RWPE1 (cell line): ENCODE measurements around the gene CCDC167.

Experiments used
- CTCF ChIA-PET: fragments of 350-600 bp; sonication (Branson Sonifier 250); formaldehyde crosslinking; extraction: SDS; loops from one replicate; lab custom pipeline; 2021; lab: Yijun Ruan, JAX
- POLR2A ChIA-PET: fragments of 400-600 bp; formaldehyde crosslinking; extraction: SDS; loops from one replicate; lab custom pipeline; 2020; ENCODE audit warnings: antibody characterized with exemption; ENCODE audit not compliant: low non-redundant PET; lab: Yijun Ruan, JAX
- DNase-seq: peaks from one replicate; pipeline ENCODE4 v3.0.0; 2012; ENCODE audit warnings: low spot score
- H3K27ac ChIP-seq: fragments of 450-650 bp; 2 replicates; pipeline ENCODE4 v1.5.1; 2017
- TF ChIP-seq, protein P1 (sequence below): fragments of 450-650 bp; conservative IDR thresholded peaks from 2 replicates; pipeline ENCODE4 v1.5.1; 2017; ENCODE audit warnings: low read depth, mild to moderate bottlenecking

The CCDC167 gene

DNA sequence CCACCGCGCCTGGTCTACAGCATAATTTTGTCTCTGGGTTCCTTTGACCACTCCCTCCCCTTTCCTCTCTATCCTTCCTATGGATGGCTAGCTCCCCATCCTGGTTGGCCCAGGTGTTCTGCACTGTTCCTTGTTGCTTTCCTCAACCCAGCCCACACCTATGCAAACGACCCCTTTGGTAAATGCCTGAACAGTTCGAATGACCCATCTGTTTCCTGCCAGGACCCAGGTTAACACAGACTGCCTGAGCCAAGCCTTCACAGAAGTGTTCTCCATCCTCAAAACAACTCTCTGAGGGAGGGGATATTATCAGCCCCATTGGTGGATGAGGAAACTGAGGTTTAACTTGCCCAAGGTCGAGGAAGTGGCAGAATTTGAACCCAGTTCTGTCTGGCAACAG lies 44.8 kb upstream of the CCDC167 start:
- ChIA-PET POLR2A (no interaction called here), CTCF (no interaction called here)
- H3K27ac ChIP-seq: no peak overlapping the region
- TF ChIP-seq, protein P1, sequence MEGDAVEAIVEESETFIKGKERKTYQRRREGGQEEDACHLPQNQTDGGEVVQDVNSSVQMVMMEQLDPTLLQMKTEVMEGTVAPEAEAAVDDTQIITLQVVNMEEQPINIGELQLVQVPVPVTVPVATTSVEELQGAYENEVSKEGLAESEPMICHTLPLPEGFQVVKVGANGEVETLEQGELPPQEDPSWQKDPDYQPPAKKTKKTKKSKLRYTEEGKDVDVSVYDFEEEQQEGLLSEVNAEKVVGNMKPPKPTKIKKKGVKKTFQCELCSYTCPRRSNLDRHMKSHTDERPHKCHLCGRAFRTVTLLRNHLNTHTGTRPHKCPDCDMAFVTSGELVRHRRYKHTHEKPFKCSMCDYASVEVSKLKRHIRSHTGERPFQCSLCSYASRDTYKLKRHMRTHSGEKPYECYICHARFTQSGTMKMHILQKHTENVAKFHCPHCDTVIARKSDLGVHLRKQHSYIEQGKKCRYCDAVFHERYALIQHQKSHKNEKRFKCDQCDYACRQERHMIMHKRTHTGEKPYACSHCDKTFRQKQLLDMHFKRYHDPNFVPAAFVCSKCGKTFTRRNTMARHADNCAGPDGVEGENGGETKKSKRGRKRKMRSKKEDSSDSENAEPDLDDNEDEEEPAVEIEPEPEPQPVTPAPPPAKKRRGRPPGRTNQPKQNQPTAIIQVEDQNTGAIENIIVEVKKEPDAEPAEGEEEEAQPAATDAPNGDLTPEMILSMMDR: no peak
- no peak for DNase-seq

DNA sequence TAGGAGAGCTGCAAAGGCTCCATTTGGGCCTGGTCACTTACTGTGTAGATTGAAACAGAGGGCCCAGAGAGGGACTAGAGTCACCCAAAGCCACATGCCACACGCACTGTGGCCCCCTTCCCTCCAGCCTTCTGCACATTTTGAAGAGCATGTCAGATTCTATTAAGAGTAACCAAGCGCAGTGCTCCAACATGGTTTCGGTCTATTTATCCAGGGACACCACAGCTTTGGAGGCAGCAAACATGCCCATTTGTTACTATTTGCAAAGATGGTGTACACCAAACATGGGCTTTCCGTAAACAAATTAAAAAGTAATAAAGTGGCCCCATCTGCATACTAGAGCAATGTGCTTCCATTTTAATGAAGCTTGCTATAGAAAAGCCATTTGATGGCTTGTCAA lies 43.7 kb upstream of the CCDC167 start:
- TF ChIP-seq, protein P1: no peak
- no peak for DNase-seq
- CTCF ChIA-PET: interaction anchor here (0.7 to 1.2 kb wide), 2 partner anchors 38 to 149 kb away, joined by 3 to 5 read pairs; no protein-coding TSS in a partner anchor
- POLR2A ChIA-PET: no interaction called here
- no peak overlapping the region for H3K27ac ChIP-seq

DNA sequence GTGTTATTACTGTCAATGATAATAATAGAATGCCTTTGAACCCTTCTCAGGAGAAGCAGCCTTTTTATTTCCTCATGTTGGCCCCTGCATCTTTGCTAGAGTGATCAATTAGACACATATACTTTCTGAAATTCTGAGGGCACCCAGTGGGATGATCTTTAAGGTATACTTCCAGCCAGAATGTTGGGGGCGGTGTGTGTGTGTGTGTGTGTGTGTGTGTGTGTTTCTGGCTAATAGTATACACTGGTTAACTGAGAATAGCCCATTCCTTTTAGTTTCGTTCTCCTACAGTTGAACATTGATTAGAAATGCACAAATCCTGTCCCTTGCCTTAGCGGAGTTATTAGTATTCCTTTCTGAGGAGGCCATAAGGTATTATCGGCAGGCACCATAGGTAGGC lies 41.7 kb upstream of the CCDC167 start:
- no peak for DNase-seq
- H3K27ac ChIP-seq: no peak overlapping the region
- ChIA-PET CTCF (no interaction called here), POLR2A (no interaction called here)
- TF ChIP-seq, protein P1: no peak

DNA sequence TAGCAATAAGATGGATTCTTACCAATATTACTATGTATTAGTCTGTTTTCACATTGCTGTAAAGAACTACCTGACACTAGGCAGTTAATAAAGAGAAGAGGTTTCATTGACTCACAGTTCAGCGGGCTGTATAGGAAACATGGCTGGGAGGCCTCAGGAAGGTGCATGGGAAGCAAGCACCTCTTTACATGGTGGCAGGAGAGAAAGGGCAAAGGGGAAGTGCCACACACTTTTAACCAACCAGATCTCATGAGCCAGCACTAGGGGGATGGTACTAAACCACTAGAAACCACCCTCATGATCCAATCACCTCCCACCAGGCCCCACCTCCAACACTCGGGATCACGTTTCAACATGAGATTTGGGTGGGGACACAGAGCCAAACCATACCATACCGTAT lies 40.7 kb upstream of the CCDC167 start:
- DNase-seq: no peak
- POLR2A ChIA-PET: no interaction called here
- CTCF ChIA-PET: no interaction called here
- no peak overlapping the region for H3K27ac ChIP-seq
- TF ChIP-seq, protein P1: no peak

DNA sequence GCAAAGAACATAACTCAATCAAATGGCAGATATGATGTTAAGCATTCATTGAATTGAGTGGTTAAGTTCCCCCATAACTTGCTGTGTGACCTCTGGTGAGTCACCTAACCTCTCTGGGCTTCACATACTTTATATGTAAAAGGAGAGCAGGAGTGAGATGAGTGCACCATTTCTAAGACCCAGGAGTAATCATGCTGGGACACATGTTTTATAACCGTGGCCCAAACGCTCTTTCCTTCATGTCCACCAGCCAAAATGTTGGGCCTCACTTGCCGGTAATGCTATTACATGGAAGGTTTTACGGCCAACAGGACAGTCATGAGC lies 40.3 kb upstream of the CCDC167 start:
- DNase-seq: no peak
- H3K27ac ChIP-seq: no peak overlapping the region
- POLR2A ChIA-PET: no interaction called here
- CTCF ChIA-PET: no interaction called here
- TF ChIP-seq, protein P1: no peak

DNA sequence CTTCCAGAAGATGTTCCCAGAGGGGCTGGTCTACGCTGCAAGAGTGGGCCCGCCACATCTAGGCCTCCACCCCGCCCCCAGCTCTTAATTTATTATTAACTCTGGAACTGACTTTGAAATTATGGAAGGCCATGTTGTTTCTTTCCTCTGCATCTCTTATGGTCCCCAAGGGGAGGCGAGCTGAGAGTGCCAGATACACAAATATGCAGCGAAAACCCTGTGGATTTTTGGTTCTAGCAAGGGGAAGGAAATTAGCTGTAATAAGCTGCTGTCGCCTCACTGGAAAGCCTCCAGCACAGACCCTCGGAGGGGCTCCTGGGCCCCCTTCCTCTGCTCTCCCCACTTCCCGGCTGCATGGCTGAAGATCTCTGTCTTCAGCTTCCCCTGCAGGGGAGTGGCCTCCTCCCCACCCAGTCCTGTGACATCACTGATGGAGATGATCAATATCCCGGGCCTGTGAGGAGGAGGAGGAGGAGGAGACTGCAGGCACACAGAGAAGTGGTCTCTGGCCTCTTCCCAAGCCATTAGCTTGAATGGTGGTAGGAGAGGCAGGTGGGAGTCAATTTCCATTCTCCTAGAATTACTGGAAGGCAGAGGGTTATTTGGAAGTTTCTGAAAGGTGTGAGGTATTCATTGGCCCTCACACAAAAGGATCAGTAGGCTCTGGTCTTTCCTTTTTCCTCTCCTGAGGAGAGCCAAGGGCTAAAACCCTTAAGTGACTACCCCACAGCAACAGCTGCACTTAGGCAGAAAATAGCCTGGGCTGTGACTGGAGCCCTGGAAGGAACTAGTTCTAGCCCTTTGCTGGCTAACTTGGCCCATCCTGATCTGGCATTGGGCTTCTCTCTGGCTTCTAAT lies 39.7 kb upstream of the CCDC167 start:
- ChIA-PET POLR2A (no interaction called here), CTCF (interaction anchor here (1.2 to 2.8 kb wide), 5 partner anchors 9 to 153 kb away, joined by 3 to 13 read pairs (median 7); no protein-coding TSS in a partner anchor)
- H3K27ac ChIP-seq: no peak overlapping the region
- no peak for DNase-seq
- TF ChIP-seq, protein P1: no peak
